Fibroblast of mammary gland (primary cell): Measurements from ENCODE around the gene CASD1.

ENCODE experiments used
- DNase-seq: peaks from one replicate; pipeline ENCODE4 v3.0.0-alpha.2; 2010; ENCODE audit warnings: low read depth
- H3K4me3 ChIP-seq: 2 replicates; pipeline ENCODE4 v1.5.1; 2011; ENCODE audit warnings: low read depth, mild to moderate bottlenecking, low read length, moderate library complexity; ENCODE audit not compliant: control insufficient read depth
- TF ChIP-seq, protein P1 (sequence below): conservative IDR thresholded peaks from 2 replicates; pipeline ENCODE4 v1.5.1; 2011; ENCODE audit warnings: low read depth, low read length, inconsistent platforms; ENCODE audit not compliant: control insufficient read depth, insufficient read depth

The CASD1 gene

DNA sequence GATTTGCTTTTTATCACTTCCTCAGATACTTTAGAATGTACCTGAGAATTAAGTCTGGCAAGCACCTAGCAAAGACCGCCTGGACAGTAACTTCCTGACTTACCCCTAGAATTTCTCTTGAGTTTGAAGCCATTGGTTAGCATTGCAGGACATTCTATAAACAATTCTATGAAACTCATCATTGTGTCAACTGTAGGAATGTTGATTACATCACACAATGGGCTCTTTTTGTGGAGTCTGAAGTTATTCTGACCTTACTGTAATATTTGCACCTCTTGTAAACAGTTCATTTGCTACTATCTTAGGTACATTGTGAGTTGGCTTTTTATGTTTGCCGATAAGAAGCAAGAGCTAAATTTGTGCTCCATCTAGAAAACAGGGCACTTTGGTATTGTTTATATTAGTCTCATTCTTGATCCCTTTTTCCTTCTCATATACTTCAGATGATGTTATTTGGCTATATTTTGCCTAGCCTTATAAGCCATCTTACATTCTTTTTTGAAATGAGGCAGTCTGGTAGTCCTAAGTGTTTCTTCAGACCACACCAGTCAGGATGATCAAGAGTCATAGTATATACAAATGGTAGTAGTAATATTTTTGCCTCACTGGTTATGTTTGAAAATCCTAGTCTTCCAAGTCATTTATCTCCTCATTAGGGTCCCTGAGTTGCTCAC lies 52.4 kb downstream of the CASD1 start:
- TF ChIP-seq, protein P1, sequence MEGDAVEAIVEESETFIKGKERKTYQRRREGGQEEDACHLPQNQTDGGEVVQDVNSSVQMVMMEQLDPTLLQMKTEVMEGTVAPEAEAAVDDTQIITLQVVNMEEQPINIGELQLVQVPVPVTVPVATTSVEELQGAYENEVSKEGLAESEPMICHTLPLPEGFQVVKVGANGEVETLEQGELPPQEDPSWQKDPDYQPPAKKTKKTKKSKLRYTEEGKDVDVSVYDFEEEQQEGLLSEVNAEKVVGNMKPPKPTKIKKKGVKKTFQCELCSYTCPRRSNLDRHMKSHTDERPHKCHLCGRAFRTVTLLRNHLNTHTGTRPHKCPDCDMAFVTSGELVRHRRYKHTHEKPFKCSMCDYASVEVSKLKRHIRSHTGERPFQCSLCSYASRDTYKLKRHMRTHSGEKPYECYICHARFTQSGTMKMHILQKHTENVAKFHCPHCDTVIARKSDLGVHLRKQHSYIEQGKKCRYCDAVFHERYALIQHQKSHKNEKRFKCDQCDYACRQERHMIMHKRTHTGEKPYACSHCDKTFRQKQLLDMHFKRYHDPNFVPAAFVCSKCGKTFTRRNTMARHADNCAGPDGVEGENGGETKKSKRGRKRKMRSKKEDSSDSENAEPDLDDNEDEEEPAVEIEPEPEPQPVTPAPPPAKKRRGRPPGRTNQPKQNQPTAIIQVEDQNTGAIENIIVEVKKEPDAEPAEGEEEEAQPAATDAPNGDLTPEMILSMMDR: no peak
- peak; percentile 16 for DNase-seq
- H3K4me3 ChIP-seq: no peak overlapping the region

DNA sequence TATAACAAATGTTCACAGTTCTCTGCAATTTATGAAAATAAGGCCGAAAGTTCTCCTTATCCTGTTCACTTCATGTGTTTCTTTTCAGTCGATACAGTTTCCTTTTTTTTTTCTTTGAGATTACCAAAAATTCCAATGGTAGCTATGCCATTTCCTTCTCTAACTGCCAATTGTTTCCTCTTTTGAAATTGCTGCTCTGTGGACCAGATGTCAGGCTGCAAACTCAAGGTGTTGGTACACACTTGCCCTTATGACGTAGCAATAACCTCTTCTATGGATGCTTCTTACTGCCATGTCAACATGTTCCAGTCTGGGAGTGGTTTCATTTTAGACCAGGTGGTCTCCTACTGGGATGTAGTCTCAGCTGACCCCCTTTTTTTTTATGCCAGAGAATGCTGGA lies 52.9 kb downstream of the CASD1 start:
- no peak for DNase-seq
- TF ChIP-seq, protein P1: no peak
- H3K4me3 ChIP-seq: no peak overlapping the region

DNA sequence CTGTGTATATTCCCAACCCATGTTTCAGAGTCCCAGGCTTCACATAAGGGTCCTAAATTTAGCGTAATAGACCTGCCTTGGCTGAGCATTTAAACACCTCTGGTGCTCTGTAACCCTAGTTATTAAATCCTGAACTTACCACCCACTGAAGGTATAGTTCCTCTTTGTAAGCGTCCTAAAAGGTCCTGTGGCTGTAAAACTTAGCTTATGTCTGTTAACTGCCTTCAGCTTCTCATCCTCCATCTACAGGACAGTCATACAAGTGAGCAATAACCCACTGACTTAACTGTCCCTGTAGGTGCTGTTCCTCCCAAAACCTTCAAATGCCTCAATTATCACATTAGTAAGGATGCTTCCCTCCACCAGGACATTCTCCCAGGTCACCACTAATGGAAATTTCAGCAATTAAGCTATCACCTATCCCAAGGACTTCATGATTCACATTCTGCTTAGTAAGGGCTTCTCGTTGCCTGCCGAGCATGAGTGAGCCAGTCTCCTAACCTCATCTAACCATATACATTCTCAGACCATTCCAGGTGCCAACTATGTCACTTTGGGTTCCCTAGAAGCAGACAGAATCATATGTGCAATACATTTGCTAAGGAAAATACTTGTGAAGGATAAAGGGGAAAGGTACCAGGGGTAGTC lies 55.8 kb downstream of the CASD1 start:
- TF ChIP-seq, protein P1: no peak
- DNase-seq: no peak
- H3K4me3 ChIP-seq: no peak overlapping the region

DNA sequence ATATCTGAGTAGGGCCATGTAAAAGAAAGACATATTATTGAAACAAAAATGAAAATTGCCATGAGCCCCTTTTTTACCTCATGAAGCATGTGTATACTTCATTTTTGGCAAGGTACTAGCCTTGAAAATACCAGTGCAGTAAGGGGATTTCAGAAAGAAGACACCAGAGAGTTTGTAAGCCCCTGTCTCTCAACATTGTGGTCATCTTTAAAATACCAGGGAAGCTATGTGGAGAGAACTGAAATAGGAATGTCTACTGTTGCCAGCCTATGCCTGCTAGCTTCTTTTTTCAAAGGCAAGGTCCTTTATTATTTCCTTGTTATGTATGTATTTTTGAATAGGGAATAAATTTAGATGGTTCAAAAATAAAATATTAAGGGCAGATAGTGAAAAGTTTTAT lies 57.8 kb downstream of the CASD1 start:
- TF ChIP-seq, protein P1: no peak
- no peak overlapping the region for H3K4me3 ChIP-seq
- no peak for DNase-seq

DNA sequence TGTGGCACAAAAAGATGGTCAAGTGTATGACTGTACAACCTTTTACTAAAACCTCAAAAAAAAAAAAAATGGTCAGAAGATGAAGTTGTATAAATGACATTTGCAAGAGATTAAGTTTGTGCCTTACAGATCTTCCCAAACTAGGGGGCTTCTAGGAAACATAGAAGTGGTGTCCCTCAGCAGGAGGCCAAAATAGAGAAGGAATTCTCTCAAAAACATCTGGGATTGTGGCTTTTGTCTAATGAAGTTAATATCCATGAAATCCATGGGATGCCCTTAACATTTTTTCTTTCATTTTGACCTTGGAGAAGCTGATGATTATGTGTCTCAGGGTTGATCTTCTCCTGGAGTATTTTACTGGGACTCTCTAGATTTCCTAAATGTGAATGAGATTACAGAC lies 62.2 kb downstream of the CASD1 start:
- TF ChIP-seq, protein P1: no peak
- no peak for DNase-seq
- no peak overlapping the region for H3K4me3 ChIP-seq

DNA sequence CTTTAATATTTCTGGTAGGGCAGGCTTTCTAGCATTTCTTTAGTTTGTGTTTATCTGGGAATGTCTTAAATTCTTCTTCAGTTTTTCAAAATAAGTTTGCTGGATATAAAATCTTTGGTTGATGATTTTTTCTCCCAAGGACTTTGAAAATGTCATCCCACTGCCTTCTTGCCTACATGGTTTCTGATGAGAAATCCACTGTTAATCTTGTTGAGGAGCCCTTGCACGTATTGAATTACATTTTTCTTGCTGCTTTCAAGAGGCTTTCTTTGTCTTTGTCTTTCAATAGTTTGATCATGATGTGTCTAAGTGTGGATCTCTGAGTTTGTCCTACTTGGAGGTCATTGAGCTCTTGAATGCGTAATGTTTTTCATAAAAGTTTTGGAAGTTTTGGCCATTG lies 66.0 kb downstream of the CASD1 start:
- H3K4me3 ChIP-seq: no peak overlapping the region
- TF ChIP-seq, protein P1: no peak
- DNase-seq: no peak
